Measurements from ENCODE around the gene YDJC. TPM values are rescaled to one million over a fixed set of nuclear protein-coding genes. Genes with fewer than 3 reads are reported as not detected.

Gene YDJC
- total and polyA plus RNA-seq, 2 of the 13 experiments (the other 11 are each of a cell fraction or from before 2014, with no cell fraction given) = 15.3 to 32.0 TPM

- no peak for TF ChIP-seq ISX (CRISPR knock-in tag; conservative IDR thresholded peaks at IDR 0.05)
- no peak for TF ChIP-seq CCAR2 (optimal IDR thresholded peaks at IDR 0.05; ENCODE audit: low read depth, low read length)
- TF ChIP-seq ARHGAP35 (CRISPR knock-in tag; IDR thresholded peaks at IDR 0.05; ENCODE audit: borderline replicate concordance) = no peak
- TF ChIP-seq FOSL1 (CRISPR knock-in tag; IDR thresholded peaks at IDR 0.05; ENCODE audit: borderline replicate concordance) = no peak
- no peak for TF ChIP-seq TFDP2 (CRISPR knock-in tag; IDR thresholded peaks at IDR 0.05)
- TF ChIP-seq SOX5 (CRISPR knock-in tag; IDR thresholded peaks at IDR 0.05; ENCODE audit: borderline replicate concordance) = no peak
- no peak for TF ChIP-seq RARA (CRISPR knock-in tag; IDR thresholded peaks at IDR 0.05)
- TF ChIP-seq CAMTA2 (CRISPR knock-in tag; IDR thresholded peaks at IDR 0.05; ENCODE audit: borderline replicate concordance) = 0 out of 2 replicates have a peak, but pooled peaks have one; percentile 37
- TF ChIP-seq MXD1 (CRISPR knock-in tag; IDR thresholded peaks at IDR 0.05) = peak; percentile 40
- TF ChIP-seq MIER3 (CRISPR knock-in tag; IDR thresholded peaks at IDR 0.05; ENCODE audit: borderline replicate concordance) = no peak
- no peak for TF ChIP-seq KDM6A (CRISPR knock-in tag; IDR thresholded peaks at IDR 0.05; ENCODE audit: low read depth)
- no peak for TF ChIP-seq FOXM1 (CRISPR knock-in tag; IDR thresholded peaks at IDR 0.05)
- no peak for TF ChIP-seq ZNF709 (CRISPR knock-in tag; IDR thresholded peaks at IDR 0.05)
- TF ChIP-seq TBX2 (CRISPR knock-in tag; IDR thresholded peaks at IDR 0.05; ENCODE audit: borderline replicate concordance) = peak; percentile 49; the same call in 1 of the 2 replicates
- no peak for TF ChIP-seq POLR2AphosphoS5 (IDR thresholded peaks at IDR 0.05; ENCODE audit: low read depth, low read length)
- TF ChIP-seq NFIC (IDR thresholded peaks at IDR 0.05; ENCODE audit: low read length) = no peak
- no peak for TF ChIP-seq ATF2 (CRISPR knock-in tag; IDR thresholded peaks at IDR 0.05)
- TF ChIP-seq ZNF879 (CRISPR knock-in tag; IDR thresholded peaks at IDR 0.05) = no peak
- TF ChIP-seq THYN1 (CRISPR knock-in tag; IDR thresholded peaks at IDR 0.05; ENCODE audit: borderline replicate concordance, low read depth) = no peak
- TF ChIP-seq NRL (CRISPR knock-in tag; IDR thresholded peaks at IDR 0.05; ENCODE audit: borderline replicate concordance) = no peak
- no peak for TF ChIP-seq HMGA1 (CRISPR knock-in tag; conservative IDR thresholded peaks at IDR 0.05)
- peak; percentile 20 for TF ChIP-seq ZBTB7B (CRISPR knock-in tag; IDR thresholded peaks at IDR 0.05)
- peak; percentile 64 for TF ChIP-seq ASH2L (IDR thresholded peaks at IDR 0.05; ENCODE audit: insufficient read length, low read depth, low read length)
- TF ChIP-seq U2AF1 (optimal IDR thresholded peaks at IDR 0.05; ENCODE audit: low read depth, low read length) = no peak
- TF ChIP-seq AKNA (CRISPR knock-in tag; IDR thresholded peaks at IDR 0.05; ENCODE audit: borderline replicate concordance) = no peak
Observed at GRCh38 chr22:21651521-21652009, 21.7 kb upstream of the YDJC start (continued).
